DMS 273 (cell line): Measurements from ENCODE around the gene ADAMTS17.

ENCODE experiments used
- DNase-seq: peaks from one replicate; lab custom pipeline; 2025; ENCODE audit not compliant: unreplicated experiment; lab: John Stamatoyannopoulos, UW

ADAMTS17 gene

DNA sequence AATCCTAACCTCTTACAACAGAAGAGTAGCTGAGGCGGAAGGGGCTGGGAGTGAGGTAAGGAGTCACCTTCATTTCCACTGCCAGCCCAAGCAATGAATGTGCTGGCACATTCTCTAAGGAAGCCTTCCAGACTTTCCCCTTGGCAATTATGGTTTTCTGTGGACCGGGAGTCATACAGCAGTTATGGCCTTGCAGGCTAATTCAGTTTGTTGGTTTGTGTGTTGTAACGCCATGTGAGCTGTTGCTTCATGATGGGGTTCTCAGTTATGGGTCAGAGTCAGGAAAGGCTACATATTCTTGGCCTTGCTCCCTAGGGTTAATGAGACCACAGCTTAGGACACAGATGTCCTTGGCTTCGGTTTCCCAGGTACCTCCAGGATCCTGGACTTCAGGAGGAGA, 137.0 kb downstream of the ADAMTS17 start:
- DNase-seq = no peak

DNA sequence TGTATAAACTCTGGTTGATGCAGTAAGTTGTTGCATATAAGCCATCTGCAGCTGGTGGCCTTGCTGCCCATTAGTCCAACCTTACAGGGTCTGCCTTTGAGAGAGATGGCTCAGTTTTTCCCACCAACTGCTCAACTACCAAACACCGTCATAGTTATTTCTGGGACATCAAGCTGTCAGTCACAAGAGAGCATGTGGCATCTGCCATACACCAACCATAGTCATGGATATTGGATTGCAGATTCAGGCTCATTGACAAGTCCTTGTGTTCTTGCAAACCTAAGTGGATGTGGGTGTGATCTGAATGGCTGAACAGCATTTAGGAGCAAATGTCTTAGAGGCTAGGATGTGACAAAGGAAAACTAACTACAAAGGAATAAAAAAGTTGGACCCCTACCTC, 137.6 kb downstream of the ADAMTS17 start:
- DNase-seq = no peak

- no peak for DNase-seq
Observed at GRCh38 chr15:100202309-100202960, 139.3 kb downstream of the ADAMTS17 start.

GRCh38 chr15:100201376-100202280, 140.1 kb downstream of the ADAMTS17 start:
- DNase-seq = no peak

DNA sequence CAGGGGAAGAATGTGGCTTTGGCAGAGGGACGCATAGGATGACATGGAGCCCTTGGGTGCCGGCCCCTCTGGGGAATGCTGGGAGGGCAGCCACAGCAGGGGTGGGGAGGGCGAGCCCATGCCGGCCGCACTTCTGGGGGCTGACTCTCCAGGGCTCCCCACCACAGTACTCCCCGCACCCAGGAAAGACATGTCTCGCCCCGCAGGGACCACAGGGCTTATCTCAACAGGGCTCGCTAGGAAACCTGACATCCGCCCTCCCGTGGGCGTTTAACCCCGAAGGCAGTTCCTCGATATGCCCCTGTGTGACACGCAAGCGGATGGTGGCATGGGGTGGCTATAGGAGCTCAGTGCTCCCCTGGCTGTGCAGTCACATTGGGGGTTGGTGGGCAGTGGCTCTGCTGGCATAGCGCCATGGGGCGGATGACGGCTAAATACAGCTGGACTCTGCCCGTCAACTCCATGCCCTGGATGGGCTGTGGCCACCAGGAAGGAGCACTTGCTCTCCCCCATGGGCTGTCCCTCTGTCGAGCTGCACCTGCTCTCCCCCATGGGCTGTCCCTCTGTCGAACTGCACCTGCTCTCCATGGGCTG, 141.4 kb downstream of the ADAMTS17 start:
- no peak for DNase-seq

DNA sequence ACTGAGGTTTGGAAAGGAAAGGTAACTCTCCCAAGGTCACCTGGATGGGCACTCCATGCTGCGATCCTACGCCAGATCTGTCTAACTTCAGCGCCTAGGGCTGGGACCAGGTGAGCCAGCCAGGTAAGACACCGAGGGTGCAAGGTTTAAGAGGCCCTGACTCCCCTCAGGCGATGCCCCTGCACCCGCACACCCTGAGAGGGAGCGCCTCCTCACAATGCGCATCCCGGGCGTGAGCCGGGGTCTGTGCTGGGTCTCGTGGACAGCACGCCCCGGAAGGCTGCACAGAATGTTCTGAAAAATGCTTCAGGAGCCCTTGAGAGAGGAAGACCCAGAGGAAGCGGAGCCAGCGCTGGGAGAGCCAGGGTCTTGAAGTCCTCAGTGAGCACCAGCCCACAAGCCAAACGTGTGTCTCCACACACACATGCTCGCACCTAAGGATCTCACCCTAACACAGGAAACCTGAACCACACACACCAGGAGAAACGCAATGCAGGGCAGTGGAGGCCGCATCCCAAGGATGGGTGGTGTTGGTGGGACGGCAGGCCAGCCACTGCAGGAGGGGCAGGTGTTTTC, 142.0 kb downstream of the ADAMTS17 start:
- no peak for DNase-seq

- no peak for DNase-seq
Observed at GRCh38 chr15:100198442-100198841, 143.3 kb downstream of the ADAMTS17 start.

GRCh38 chr15:100196326-100197058, 145.3 kb downstream of the ADAMTS17 start:
- no peak for DNase-seq

DNA sequence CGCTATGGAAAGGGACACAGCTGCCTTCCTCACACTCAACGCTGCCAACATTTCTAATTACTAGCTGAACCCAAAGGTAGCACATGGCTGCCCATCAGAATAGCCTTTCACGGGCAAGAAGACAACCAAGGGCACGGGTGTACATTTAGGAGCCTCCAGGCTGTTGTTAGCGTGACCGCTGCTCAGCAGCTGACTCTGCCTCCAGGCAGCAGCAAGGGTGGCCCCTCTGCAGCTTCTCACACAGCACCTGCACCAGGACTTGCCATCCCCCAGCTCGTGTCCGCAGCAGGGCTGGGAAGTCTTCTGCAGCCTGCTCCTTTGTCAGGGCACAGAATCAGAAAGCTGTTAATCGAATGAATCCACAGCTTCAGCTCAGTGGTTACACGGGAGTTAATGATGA, 146.8 kb downstream of the ADAMTS17 start:
- no peak for DNase-seq

GRCh38 chr15:100193277-100193860, 148.4 kb downstream of the ADAMTS17 start:
- DNase-seq = no peak

DNA sequence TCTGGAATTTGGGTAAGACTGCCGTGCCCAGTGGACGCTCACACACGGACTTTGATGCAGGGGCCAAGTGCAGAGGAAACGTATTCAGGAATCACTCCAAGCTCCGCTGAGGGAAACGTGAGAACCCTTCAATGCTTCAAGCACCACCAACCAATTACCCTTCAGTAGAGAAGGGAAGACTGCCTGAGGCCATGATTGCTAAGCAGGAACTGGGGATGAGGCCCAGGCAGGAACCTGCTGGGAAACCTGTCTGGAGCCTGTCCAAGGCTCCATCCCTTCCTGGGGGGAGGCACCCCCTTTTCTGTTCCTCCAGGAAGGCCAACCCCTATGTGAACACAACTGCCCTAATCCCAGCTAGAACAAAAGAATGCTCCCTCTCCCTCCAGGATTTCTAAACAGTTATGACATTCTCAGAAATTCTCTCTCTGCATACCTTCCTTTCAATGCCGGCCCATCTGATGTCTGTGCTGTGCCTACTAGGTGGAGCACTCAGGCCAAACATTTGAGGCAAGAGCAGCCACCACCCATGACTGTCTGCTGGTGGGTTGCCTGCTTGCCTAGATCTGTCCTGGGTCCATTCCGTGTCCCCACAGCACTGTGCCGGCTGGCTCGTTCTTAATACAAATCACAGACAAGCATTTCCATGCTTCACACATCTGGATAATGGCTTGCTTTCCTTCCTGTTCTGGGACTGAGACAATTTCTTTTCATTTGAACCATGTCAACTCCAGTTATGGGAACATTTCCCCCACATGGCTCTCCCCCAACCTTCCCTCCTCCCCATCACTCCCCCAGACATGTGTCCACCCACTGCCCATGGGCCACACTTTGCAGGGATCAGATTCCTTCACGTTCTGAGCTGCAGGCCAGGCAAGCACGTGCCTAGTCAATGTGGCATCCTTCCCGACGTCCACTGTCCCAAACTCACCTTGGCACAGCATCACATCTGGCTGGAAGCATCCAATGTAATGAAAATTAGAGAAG, 149.4 kb downstream of the ADAMTS17 start:
- DNase-seq = no peak

DNA sequence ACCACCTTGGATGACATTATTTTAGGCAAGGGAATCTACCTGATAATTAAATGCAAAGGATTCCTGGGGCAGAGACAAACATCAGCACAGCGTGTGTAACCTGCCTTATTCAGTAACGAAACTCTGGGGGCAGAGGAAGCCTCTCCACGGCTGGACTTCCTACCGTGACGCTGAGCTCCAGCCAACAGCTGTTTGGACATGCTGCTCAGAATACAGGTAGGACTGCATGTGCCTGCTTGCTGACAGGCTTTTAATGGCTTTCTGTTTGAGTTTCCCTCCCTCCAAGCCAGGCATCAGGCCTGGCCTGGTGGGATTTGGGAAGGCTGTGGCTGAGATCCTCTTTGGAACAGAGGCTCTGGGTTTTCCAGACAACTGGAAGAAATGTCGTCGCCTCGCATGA, 150.6 kb downstream of the ADAMTS17 start:
- no peak for DNase-seq

DNA sequence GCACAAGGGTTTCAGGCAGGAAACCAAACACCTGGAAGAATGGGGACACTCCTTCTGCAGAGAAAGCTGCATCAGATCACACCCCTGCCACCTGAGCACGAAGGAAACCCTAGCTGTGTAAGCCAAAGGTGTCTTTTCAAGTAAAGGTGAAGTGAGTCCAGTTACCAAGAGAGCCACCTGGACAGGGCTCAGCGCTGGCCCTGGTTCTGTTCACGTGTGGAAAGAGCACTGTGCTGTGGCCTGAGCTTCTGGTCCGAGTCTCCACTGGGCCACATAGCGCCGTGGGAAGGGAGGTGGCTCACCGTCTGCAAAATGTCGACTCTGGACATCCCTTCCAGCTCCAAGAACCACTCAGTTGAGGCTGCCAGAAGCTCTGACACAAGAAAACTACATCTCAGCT, 151.1 kb downstream of the ADAMTS17 start:
- DNase-seq = no peak

DNA sequence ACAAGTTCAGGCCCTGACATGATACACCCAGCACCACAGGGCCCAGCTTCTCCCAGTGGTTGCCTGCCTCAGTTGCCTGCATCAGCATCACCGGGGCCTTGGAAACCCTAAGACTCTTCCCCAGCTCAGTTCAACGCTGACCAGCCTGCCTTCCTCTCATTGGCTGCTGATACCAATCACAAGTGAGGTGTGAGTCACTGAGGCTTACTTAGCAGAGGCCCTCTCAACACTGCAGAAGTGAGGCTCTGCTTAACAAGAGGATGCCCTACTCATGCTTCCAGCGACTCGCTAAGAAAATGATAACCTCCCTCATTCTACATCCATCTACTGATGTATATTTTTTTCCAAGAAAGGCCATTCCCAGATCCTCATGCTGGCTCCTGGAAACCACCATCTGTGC, 151.9 kb downstream of the ADAMTS17 start:
- no peak for DNase-seq

GRCh38 chr15:100189319-100189718, 152.5 kb downstream of the ADAMTS17 start:
- DNase-seq = no peak

DNA sequence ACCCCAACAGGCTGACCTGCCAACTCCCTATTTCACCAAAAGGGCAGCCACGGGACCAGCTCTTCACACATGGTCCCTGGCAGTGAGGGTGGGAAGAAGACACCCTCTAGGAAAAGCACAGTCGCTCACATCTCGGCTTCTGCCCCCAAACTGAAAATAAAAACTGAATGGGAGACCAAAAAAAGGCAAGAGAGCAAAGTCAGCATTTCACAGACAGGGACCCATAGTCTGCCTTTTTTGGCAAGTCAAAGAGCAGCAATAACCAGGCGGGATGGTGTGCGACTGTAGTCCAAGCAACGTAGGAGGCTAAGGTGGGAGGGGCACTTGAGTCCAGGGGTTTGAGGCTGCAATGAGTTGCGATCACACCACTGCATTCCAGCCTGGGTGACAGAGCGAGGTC, 154.1 kb downstream of the ADAMTS17 start:
- DNase-seq = no peak

DNA sequence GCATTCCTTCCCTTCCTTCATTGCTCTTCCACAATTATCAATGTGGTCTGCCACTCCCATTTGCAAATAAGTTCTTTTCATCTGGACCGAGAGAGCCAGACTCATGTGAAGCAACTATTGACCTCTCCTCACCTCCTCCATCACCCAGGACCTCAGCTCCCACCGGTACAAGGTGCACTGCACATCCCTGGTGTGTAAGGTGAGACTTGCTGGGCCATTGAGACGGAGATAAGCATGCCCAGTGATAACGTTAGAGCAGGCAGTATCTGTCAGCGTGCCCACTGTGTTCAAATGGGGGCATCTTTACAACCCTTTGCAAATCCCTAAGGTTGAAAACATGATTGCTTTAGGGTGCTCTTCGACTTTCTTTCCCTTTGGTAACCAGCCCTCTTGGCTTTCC, 154.8 kb downstream of the ADAMTS17 start:
- no peak for DNase-seq

- no peak for DNase-seq
Observed at GRCh38 chr15:100186366-100186765, 155.4 kb downstream of the ADAMTS17 start.

GRCh38 chr15:100183921-100184495, 157.8 kb downstream of the ADAMTS17 start:
- DNase-seq = no peak
